Activated gamma-delta T cell (primary cell): ENCODE measurements around the gene BAIAP2L2.
A peak's percentile ranks its signal among the peaks of the same experiment; 100 is the strongest.
"Not testable (repeated sequence)": the region's sequence is repeated elsewhere in the genome, so short reads cannot be mapped to it uniquely, and the experiment has no call there.

ENCODE experiments used
- DNase-seq: peaks from one replicate; lab custom pipeline; 2025; lab: John Stamatoyannopoulos, UW

BAIAP2L2 gene

DNA sequence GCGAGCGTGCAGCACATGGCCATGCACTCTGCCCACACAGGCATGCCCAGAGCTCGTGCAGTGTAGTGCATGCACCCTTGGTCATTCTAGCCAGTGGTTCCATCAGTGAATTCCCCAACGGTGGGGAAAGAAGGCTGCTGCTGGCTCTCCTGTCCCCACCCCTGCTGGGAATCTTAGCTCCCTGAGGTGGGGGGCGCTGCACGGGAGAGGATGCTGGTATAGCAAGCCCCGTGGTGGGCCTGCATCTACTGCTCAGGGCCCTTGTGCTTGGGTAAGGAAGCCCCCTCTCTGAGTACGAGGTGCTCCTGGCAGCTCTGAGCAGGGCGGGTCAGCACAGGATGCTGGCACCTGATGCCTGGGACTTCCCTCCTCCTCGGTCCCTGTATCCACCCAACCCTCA, 18.5 kb upstream of the BAIAP2L2 start:
- no peak for DNase-seq

DNA sequence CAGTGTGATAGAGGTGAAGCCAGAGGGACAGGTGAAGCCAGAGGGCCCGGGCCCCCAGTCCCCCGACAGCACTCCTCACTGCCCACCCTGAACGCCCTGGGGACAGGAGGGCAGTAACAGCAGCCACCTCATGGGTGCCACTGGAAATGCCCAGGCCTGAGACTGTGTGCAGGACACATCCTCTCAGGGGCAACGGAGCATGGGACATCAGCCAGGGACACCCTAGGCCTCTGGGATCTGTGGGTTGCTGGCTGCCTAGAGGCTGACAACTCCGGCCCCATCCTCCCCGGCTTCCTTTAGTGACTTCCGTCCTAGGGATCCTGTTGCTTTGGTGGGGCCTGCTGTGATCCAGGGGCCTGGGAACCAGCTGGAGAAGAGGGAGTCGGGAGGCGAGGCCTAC, 17.4 kb upstream of the BAIAP2L2 start:
- no peak for DNase-seq

DNA sequence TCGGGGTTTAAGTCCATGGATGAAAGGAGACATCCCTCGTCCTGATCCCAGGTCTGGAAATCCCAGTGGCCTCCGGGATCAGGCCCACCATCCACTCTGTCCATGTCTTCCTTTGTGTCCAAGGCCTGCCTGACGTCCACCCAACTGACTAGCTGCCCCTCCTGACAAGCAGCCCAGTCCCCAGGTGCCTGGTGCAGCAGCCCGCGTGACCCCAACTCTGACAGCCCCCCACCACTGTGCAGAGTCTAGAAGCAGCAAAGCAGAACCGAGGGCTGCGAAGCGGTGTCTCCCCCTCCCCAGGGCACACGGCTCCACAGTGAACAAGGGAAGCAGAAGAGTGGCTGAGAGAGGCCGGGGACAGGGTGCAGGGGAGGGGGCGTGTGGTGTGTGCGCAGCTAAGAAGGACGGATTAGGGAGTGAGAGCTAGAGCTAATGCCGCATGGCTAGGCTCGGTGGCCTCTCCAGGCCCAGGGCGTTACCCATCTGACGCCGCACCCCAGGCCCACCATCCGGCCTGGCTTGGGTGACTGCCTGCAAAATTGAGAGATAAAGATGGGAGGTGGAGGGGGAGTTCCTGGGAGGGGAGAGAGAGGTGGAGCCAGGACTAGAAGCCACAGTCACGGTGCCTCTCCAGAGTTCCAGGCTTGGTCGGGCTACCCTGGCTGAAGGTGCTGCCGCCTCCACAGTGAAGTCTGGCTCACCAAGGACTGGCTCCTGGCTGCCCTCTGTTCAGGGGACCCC, 16.6 kb upstream of the BAIAP2L2 start:
- no peak for DNase-seq

DNA sequence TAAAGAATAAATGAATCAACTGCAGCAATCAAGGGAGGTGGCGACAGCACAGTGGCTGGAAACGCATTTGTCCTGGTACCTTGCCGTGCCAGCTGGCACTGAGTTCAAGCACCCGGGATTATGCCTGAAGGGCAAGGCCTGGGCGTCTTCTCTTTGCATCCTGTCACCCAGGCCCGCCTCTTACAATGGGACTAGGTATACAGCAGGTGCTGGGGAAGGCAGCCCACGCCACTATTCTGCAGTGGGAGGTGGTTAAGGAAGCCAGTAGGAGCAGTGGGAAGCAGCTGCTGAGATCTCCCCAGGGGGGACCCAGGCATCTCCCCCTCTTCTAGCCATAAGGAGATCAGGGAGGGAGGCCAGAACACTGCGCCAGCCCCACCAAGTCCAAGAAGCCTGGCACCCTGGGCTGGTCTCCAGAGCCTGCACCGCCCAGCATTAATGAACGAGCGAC, 15.3 kb upstream of the BAIAP2L2 start:
- no peak for DNase-seq

DNA sequence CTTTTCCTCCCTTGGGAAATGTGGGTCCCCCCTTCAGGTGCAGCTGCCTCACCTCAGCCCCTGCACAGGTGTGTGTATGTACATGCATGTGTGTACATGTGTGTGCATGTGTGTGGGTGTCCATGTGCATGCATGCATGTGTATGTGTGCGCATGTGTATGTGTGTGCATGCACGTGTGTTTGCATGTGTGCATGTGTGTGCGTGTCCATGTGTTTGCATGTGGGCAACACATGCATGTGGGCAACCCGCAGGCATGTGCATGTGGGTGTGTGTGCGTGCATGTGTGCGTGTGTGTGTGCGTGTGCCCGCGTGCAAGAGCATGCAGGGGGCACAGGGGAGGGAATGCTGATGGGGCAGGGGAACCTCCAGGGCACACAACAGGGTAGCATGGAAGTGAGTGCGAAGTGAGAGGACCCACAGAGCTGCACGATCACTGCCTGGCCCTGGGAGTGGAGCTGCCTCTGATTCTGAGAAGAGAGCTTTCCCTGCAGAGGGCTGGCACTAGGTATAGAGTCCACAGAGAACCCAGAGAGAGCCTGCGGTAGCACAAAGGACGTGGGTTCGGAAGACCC, 14.6 kb upstream of the BAIAP2L2 start:
- DNase-seq, result no peak

DNA sequence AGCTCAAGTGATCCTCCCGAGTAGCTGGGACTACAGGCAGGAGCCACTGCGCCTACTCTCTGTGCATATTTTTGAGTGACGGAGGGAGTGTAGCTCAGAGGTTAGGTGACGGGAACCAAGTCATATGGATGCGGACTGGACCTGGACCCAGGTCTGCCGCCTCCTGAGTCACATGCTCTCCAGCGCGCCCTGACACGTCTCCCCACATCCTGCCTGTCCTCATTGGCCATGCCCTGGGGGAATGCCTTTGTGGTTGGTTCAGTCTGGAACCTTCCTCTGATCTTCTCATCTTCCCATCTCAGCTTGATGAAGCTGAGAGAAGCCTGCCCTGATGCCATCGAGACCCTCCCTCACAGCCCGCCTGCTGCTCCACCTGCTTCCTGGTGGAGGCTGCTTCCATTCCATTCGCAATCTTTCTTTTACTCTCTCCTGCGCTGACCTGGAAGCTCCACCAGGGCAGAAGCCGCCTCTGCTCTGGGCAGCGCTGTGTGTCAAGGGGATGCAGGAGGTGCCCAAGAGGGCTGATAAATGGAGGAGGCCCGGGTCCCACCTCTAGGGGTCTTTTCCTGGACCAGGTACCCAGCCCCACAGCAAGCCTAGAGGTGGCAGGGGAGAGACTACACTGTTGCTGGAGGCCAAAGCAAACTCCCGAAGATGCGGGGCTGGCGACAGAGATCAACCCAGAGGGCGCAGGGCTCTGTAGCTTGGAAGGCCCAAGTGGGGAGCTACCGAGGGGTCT, 13.9 kb upstream of the BAIAP2L2 start:
- no peak for DNase-seq

DNA sequence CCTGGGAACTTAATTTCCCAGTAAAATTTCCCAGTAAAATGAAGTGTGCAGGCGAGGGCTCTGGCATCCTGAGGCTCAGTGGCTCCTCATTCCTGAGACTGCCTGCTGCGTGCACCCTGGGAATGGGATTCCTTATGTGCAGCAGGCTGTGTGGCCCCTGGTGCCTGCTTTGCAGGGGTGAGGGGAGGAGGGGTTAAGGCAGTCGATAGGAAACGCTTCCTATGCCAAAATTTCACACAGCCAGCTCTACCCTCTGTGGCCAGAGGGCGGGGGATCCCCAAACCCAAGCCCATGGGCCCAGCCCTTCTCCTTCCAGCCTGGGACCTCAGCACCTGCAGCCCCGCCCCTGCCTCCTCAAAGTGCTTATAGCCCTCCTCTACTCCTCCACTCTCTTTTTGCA, 12.1 kb upstream of the BAIAP2L2 start:
- DNase-seq, result no peak

DNA sequence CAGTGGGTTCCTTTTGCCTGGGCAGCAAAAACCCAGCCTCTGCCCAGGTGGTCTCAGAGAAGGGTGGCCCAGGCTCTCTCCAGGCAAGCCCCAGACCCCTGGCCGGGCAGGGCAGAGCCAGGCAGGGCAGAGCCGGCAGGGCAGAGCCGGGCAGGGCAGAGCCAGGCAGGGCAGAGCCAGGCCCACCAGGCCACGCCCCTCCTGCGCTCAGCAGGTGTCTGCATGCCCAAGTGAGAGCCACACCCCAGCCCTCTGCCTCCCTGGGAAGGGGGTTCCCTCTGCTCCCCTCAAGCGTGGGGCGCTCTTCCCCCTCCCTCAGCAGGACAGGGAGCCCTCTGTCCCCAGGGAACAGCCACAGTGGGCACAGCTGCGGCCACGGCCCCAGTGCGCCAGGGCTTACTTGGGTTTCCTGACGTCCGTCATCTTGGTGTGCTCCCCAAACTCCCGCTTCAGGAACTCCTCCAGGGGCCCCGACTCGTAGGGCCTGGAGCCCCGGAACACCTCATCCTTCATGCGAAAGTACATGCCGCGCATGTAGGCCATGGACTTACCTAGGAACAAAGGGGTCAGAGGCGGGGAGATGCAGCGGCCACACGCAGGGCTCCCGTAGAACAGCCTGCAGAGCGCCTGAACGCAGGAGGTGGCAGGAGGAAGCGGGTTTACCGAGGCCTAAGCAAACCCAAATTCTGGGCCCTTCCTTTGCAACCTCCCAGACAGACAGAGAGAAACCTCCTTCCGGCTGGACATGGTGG, 10.1 kb upstream of the BAIAP2L2 start:
- DNase-seq, result no peak

DNA sequence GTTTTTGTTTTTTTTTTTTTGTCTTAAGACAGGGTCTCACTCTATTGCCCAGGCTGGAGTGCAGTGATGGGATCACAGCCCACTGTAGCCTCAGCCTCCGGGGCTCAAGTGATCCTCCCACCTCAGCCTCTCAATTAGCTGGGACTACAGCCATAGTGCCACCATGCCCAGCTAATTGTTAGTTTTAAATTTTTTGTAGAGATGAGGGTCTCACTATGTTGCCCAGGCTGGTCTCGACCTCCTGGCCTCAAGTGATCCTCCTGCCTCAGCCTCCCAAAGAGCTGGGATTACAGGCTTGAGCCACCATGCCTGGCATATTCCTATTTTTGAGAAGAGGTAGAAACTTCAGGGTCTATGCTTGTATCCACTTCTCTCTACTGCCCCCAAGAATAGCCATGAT, 8.3 kb upstream of the BAIAP2L2 start:
- not testable (repeated sequence) for DNase-seq

DNA sequence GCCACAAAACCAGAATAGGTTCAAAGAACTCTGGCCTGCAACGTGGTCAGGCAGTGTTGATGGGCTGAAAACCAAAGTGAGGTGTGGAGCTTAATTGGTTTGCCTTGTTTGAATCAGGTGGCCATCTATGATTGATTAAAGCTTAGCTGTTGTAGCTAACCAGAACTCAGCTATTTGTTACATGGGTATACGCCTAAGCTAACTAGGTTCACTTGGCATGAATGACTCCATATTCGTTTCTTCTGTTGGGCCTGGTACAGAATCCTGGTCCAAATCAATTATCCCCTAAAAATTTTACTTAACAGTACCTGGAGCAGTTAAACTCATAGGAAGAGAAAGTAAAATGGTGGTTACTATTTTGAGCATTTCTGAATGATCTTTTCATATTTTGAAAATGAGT, 7.7 kb upstream of the BAIAP2L2 start:
- DNase-seq, result no peak

DNA sequence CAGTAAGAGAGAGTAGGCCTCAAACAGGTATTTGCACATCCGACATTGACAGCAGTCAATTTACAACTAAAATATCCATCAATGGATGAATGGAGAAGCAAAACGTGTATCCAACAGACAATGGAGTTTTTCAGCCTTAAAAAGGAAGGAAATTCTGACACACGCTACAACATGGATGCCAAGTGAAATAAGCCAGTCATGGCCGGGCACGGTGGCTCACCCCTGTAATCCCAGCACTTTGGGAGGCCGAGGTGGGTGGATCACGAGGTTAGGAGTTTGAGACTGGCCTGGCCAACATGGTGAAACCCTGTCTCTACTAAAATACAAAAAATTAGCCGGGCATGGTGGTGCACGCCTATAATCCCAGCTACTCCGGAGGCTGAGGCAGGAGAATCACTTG, 7.1 kb upstream of the BAIAP2L2 start:
- not testable (repeated sequence) for DNase-seq

DNA sequence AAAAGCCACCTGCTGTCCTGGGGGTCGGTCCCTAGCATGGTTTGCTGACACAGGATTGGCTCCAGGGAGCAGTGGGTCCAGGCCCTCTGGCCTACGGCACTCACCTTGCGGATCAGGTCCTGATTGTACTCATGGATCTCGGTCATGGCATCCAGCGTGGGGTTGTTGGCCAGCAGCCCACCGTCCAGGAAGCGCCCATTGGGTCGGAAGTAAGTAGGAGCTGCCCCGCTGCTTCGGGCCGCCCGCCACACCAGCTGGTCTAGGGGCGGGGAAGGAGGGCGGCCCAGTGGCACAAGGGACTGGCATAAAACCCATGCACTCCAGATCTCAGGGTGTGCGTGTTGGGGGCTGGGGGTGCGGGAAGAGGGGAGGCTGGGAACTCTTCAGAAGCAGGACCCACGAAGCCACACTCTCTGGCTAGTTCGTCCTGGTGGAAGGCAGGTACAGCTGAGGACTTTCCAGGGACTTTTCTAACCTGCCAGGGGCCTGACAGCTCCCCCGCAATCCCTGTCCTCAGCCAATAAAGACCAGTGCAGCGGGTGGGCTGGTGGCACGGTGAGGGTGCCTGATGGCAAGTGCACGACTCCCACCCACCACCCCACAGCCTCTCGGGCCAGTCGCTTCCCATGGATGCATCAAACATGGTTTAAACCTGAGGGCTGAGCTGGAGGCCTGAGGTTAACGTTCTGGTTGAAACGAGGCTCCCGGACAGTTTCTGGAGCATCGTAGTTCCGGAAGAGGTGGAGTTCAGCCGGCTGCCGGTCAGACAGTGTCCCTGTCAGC, 5.1 kb upstream of the BAIAP2L2 start:
- no peak for DNase-seq

DNA sequence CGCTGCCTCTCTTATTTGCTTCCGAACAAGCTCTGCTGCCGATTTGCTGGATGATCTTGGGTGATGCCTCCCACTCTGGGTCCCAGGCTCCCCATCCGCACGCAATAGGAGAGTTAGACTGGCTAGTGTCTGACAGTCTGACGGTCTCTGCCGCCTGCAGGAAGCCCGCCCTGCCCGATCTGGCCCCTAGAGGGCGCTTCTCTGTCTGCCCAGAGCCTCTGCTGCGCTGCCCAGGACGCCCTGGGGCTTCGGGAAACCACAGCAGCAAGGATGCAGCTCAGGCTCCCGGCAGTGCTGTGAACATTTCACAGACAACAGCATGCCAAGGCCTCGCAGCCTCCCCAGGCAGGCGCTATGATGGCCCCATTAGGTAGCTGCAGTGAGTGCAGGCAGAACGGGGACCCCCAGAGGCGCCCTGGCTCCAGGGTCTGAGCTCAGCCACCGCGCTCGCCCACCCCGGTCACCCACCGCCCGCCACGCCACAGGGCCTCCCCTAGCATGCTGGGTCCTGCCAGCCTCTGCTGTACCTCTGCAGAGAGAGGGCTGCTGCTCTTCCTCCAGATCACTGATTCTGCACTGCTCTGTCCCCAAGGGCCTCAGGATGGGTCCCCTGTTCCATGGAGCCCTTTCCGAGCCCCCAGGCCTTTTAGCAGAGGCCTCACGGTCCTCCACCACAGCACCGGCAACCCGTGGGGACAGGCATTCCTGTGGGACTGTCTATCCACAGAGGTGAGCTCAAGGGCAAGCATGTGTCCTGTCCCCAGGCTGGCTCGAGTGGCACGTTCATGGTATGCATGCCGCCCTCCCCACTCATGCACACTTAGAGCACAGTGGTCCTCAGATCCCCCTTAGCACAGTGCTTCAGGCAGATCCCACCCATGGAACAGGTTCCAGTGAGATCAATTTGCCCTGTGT, 4.3 kb upstream of the BAIAP2L2 start:
- DNase-seq, result peak; percentile 48

DNA sequence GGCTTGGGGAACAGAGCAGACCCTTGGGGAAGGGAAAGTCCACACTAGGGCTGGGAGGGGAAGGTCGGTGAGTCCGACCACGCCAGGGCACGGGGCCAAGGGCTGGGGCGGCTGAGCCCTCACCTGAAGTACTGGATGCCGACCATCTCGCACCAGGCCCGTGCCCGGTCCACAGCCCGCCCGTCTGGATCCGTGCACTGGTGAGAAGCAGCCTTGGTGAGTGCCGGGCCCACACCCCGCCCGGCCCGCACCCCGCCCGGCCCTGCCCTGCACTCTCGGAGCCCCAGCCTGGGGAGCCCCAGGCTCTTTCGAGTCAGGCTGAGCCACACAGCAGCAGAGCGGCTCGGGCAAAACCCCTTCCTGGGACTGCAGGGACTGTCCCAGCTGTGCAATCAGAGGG, 1.9 kb upstream of the BAIAP2L2 start:
- DNase-seq, result no peak

DNA sequence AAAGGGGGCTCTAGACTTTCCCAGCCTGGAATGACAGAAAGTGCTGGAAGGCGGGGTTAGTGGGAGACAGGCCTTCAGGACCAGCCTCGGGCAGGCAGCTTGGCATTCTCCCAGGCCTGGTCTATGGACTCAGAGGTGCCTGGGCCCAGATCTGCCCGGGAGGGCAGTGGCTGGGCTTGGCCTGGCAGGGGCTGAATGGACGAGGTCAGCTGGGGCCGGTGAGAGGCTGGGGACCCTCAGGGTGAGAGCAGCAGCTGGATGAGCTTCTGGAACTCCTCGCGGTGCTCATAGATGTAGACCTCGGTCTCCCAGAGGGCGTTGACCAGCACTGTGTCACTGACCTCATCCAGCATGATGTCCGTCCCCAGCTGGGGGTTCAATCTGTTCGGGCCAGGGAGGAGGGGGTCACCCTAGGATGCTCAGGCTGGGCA, 1.5 kb upstream of the BAIAP2L2 start:
- no peak for DNase-seq

DNA sequence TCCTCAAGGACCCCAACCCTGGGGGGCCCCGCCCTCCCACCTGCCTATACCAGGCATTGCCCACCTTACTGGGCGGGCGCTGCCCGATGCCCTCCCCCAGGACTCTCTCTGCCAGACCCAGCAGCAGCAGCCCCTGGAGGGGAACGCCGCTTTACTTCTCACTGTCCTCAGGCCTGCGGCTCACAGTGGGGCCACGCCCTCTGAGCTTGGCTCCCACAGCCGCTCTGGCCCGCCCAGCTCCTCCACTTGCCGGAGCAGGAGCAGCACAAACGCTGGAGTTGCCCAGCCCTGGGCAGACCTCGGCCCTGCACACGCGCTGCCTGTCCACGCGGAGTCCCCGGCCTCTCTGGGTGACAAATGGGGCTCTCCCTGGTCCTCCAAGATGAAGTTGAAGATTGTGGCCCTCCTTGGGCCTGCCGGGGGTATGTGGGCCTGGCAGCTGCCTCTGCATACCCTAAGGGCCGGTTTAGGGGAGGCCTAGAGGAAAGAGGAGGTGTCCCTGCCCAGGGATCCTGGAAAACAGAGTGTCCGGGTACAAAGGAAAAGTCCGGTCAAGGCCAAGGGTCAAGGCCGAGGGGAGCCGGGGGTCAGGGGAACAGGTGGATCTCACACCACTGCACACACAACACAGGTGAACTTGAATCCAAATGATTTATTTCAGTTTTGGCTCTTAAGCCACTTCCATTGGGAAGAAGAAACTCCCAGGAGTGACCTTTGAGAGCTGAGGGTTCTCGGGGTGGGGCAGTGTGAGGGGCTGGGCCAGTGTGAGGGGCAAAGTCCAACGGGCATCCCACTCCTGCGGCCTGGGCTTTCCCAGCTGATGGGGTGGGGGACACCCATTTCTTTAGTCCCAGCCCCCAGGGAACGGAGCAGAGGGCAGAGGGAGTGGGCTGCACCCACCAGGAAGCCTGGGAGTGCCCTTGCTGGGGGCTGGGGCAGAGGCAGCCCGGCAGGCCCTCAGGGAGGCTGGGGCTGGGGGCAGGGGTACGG, 674 bp upstream of the BAIAP2L2 start:
- DNase-seq, result no peak

DNA sequence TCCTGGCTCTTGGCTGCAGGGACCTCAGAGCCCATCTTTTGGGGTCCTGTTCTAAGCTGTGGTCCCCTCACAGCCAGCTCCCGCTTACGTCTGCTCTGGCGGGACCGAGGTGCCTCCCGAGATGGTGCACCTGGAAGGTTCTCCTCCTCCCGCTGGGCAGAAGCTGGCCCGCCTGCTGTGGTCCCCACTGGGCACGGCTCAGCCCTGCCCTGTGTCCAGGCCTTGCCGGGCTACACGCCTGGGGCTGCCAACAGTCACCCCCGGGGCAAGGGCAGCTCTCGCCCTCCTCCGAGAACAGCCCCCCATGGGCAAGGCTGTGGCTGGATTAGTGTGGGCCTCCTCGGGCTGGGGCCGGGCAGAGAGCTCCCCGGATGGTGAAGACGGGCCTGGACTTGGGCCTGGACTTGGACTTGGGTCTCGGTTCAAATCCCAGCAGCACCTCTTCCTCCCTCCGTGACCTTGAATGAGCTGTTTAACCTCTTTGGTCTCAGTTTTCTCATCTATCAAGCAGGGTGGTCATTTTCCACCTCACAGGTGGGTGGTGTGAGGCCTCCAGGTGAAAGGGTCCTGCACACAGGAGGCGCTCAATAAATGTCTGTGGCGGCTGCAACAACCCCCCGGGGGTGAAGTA, 998 bp downstream of the BAIAP2L2 start:
- no peak for DNase-seq

DNA sequence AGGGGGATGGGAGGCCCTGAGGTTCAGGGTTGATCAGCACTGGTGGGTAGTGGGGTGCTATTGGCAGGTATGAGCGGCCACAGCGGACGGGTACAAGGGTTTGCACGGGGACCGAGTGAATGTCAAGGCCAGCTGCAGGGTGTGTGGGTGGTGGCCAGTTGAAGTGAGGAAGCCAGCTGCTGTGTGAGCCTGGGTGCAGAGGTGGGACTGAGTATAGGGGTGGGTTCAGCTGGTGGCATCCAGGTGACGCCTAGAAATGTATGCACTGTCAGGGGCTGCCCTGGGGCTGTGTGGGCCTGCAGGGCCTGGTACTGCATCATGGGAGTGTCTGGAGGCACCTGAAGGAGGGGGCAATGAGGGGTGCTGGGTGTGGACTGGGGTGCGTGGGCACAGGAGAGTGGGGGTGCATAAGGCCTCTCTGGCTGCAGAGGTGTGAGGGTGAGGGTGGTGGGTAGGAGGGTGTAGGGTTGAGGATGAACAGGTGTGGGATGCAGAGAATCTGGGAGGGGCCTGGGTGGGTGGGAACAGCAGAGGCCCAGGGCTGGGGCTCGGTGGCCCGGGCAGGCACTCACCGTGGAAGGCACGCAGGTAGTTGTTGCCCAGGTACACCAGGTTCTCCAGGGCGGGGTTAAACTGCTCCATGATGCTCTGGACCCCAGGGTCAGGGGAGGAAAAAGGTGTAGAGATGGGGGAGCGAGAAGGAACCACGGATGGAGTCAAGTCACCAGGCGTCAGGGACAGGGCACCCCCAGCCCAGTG, 1.7 kb downstream of the BAIAP2L2 start:
- DNase-seq, result no peak
